ENCODE results near the gene ARHGEF33. TPM values are rescaled to one million over a fixed set of nuclear protein-coding genes. Genes with fewer than 3 reads are reported as not detected.

ARHGEF33 gene
- total RNA-seq, 2 experiments from 2014 or later: 0.38 TPM; not detected in 1

- POLR2A ChIA-PET: interaction anchor here (1.1 kb wide), 1 partner anchor 8 kb away, joined by 3 read pairs; no protein-coding TSS in a partner anchor
- TF ChIP-seq EZH2phosphoT487 (IDR thresholded peaks at IDR 0.05; ENCODE audit: borderline replicate concordance, low read depth, low read length) (no peak), CTCF (conservative IDR thresholded peaks at IDR 0.05; ENCODE audit: low read length) (no peak)
These were observed 108.1 kb downstream of the ARHGEF33 start for GRCh38 chr2:38997781-38998180.

GRCh38 chr2:39000552-39000951 is 110.9 kb downstream of the ARHGEF33 start:
- H3K9me3 ChIP-seq (ENCODE audit: low read length): no peaks in the 10 kb centered on the region
- H3K36me3 ChIP-seq (ENCODE audit: insufficient read depth, low read length): peaks cover 85% of the 10 kb centered on the region
- no TSS peak for BruUV-seq (replicated peaks)
- no peak overlapping the region for H3K27ac ChIP-seq (ENCODE audit: low read depth, low read length, poor library complexity, severe bottlenecking)
- intact Hi-C loops (cut with micrococcal nuclease; ENCODE audit: unreplicated experiment): no loop called here
- H4K20me1 ChIP-seq (ENCODE audit: insufficient read depth, low read length): no peaks in the 10 kb centered on the region
- no peak overlapping the region for H2AFZ ChIP-seq (ENCODE audit: low read length)
- no peaks in the 10 kb centered on the region for H3K79me2 ChIP-seq (ENCODE audit: insufficient read depth, low read depth, low read length)
- no peak for DNase-seq (ENCODE audit: low spot score)
- ChIA-PET POLR2A (interaction anchor here (0.5 to 1.5 kb wide), 6 partner anchors 9 to 780 kb away, joined by 3 to 5 read pairs (median 4); no protein-coding TSS in a partner anchor), CTCF (ENCODE audit: unreplicated experiment) (no interaction called here)
- TF ChIP-seq EZH2phosphoT487 (IDR thresholded peaks at IDR 0.05; ENCODE audit: borderline replicate concordance, low read depth, low read length): no peak
- TF ChIP-seq CTCF (conservative IDR thresholded peaks at IDR 0.05; ENCODE audit: low read length): no peak
- H3K9me2 ChIP-seq (ENCODE audit: insufficient read depth, low read length): no peaks in the 10 kb centered on the region
- no peak overlapping the region for H3K4me3 ChIP-seq (ENCODE audit: low read depth, low read length, poor library complexity, severe bottlenecking)
- H3K4me2 ChIP-seq (ENCODE audit: low read length): no peak overlapping the region
- H3K4me1 ChIP-seq (ENCODE audit: insufficient read depth, low read length, poor library complexity, severe bottlenecking): no peaks in the 10 kb centered on the region

More at GRCh38 chr2:38997781-38998180, 108.1 kb downstream of the ARHGEF33 start:
- H3K27ac ChIP-seq (ENCODE audit: low read depth, low read length, poor library complexity, severe bottlenecking): no peak overlapping the region
- no peaks in the 10 kb centered on the region for H3K79me2 ChIP-seq (ENCODE audit: insufficient read depth, low read depth, low read length)
- no peaks in the 10 kb centered on the region for H3K9me2 ChIP-seq (ENCODE audit: insufficient read depth, low read length)
- intact Hi-C loops (cut with micrococcal nuclease; ENCODE audit: unreplicated experiment): no loop called here
- H3K36me3 ChIP-seq (ENCODE audit: insufficient read depth, low read length): peaks cover 80% of the 10 kb centered on the region
- no TSS peak for BruUV-seq (replicated peaks)
- no peak overlapping the region for H2AFZ ChIP-seq (ENCODE audit: low read length)
- H3K4me3 ChIP-seq (ENCODE audit: low read depth, low read length, poor library complexity, severe bottlenecking): no peak overlapping the region
- H3K4me2 ChIP-seq (ENCODE audit: low read length): no peak overlapping the region
- no peaks in the 10 kb centered on the region for H4K20me1 ChIP-seq (ENCODE audit: insufficient read depth, low read length)
- DNase-seq (ENCODE audit: low spot score): no peak
- H3K9me3 ChIP-seq (ENCODE audit: low read length): no peaks in the 10 kb centered on the region
- no peaks in the 10 kb centered on the region for H3K4me1 ChIP-seq (ENCODE audit: insufficient read depth, low read length, poor library complexity, severe bottlenecking)
- CTCF ChIA-PET (ENCODE audit: unreplicated experiment): no interaction called here

GRCh38 chr2:39007875-39008504 is 118.3 kb downstream of the ARHGEF33 start:
- Histone ChIP-seq H4K20me1 (ENCODE audit: insufficient read depth, low read length) (no peaks in the 10 kb centered on the region), H3K9me2 (ENCODE audit: insufficient read depth, low read length) (no peaks in the 10 kb centered on the region), H3K36me3 (ENCODE audit: insufficient read depth, low read length) (peaks cover 89% of the 10 kb centered on the region), H3K4me3 (ENCODE audit: low read depth, low read length, poor library complexity, severe bottlenecking) (no peak overlapping the region), H3K79me2 (ENCODE audit: insufficient read depth, low read depth, low read length) (no peaks in the 10 kb centered on the region), H3K27ac (ENCODE audit: low read depth, low read length, poor library complexity, severe bottlenecking) (no peak overlapping the region), H2AFZ (ENCODE audit: low read length) (no peak overlapping the region), H3K4me2 (ENCODE audit: low read length) (0 out of 2 replicates have a peak overlapping the region, but pooled peaks have one; percentile 13), H3K4me1 (ENCODE audit: insufficient read depth, low read length, poor library complexity, severe bottlenecking) (peaks cover 11% of the 10 kb centered on the region), H3K9me3 (ENCODE audit: low read length) (no peaks in the 10 kb centered on the region)
- BruUV-seq (replicated peaks): no TSS peak
- intact Hi-C loops (cut with micrococcal nuclease; ENCODE audit: unreplicated experiment): no loop called here
- ChIA-PET POLR2A (no interaction called here), CTCF (ENCODE audit: unreplicated experiment) (interaction anchor here (0.5 to 0.9 kb wide), 2 partner anchors 20 to 144 kb away, joined by 3 read pairs; no protein-coding TSS in a partner anchor)
- peak; percentile 30 for DNase-seq (ENCODE audit: low spot score)
- no peak for TF ChIP-seq EZH2phosphoT487 (IDR thresholded peaks at IDR 0.05; ENCODE audit: borderline replicate concordance, low read depth, low read length)
- 0 out of 2 replicates have a peak, but pooled peaks have one; percentile 17 for TF ChIP-seq CTCF (conservative IDR thresholded peaks at IDR 0.05; ENCODE audit: low read length)
